Fibroblast of the aortic adventitia (primary cell): ENCODE results near the gene ZFYVE28. TPM values are rescaled to one million over a fixed set of nuclear protein-coding genes. Genes with fewer than 3 reads are reported as not detected.

Experiments
- DNase-seq: peaks from one replicate; pipeline ENCODE4 v3.0.0-alpha.2; 2010; ENCODE audit warnings: low read depth
- H3K4me3 ChIP-seq: 2 replicates; pipeline ENCODE4 v1.5.1; 2011; ENCODE audit warnings: low read depth, mild to moderate bottlenecking, control low read depth, low read length, moderate library complexity
- total RNA-seq: library from RNA; depleted of rRNA; stranded (reverse); fragments of >200 nt; gene quantifications from 2 replicates; pipeline ENCODE4 v1.2.3, GENCODE V29; 2012; ENCODE audit warnings: low replicate concordance
- TF ChIP-seq, protein P1 (sequence below): IDR thresholded peaks from 2 replicates; pipeline ENCODE4 v1.5.1; 2011; ENCODE audit warnings: mild to moderate bottlenecking, low read length, control low read depth, inconsistent platforms; ENCODE audit not compliant: insufficient read depth

ZFYVE28 gene
- total RNA-seq, 1 donor: 14.0 TPM

DNA sequence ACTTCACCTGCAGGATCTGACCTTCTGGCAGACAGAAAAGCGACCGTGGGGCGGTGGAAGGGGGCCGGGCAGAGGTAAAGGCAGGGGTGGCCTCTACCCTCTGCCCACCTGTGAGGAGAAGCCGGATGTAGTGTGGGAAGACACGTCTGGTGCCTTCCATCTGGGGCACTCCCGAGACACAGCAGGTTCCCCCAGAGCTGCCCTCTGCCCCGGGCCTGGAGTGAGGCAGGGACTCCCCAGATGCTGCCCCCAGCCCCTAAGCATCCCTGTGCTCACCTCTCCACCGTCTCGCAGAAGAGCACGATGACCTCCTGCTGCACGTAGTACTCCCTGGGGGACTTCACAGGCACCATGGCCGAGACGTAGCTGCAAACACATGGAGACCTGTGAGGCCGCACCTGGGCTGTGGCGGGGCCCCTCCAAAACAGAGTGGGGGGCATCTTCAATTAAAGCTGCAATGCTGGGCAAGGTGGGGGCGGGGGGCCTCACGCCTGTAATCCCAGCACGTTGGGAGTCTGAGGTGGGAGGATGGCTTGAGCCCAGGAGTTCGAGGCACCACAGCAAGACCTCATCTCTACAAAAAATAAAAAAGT is 81.2 kb downstream of the ZFYVE28 start:
- no peak overlapping the region for H3K4me3 ChIP-seq
- TF ChIP-seq, protein P1, sequence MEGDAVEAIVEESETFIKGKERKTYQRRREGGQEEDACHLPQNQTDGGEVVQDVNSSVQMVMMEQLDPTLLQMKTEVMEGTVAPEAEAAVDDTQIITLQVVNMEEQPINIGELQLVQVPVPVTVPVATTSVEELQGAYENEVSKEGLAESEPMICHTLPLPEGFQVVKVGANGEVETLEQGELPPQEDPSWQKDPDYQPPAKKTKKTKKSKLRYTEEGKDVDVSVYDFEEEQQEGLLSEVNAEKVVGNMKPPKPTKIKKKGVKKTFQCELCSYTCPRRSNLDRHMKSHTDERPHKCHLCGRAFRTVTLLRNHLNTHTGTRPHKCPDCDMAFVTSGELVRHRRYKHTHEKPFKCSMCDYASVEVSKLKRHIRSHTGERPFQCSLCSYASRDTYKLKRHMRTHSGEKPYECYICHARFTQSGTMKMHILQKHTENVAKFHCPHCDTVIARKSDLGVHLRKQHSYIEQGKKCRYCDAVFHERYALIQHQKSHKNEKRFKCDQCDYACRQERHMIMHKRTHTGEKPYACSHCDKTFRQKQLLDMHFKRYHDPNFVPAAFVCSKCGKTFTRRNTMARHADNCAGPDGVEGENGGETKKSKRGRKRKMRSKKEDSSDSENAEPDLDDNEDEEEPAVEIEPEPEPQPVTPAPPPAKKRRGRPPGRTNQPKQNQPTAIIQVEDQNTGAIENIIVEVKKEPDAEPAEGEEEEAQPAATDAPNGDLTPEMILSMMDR: no peak
- DNase-seq: no peak

DNA sequence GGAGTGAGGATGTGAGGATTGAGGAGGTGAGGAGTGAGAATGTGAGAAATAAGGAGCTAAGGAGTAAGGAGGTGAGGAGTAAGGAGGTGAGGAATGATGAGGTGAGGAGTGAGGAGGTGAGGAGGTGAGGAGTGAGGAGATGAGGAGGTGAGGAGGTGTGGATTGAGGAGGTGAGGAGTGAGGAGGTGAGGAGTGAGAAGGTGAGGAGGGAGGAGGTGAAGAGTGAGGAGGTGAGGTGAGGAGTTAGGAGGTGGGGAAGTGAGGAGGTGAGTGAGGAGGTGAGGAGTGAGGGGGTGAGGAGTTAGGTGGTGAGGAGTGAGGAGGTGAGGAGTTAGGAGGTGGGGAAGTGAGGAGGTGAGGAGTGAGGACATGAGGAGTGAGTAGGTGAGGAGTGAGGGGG is 81.8 kb downstream of the ZFYVE28 start:
- TF ChIP-seq, protein P1: no peak
- no peak for DNase-seq
- H3K4me3 ChIP-seq: no peak overlapping the region

DNA sequence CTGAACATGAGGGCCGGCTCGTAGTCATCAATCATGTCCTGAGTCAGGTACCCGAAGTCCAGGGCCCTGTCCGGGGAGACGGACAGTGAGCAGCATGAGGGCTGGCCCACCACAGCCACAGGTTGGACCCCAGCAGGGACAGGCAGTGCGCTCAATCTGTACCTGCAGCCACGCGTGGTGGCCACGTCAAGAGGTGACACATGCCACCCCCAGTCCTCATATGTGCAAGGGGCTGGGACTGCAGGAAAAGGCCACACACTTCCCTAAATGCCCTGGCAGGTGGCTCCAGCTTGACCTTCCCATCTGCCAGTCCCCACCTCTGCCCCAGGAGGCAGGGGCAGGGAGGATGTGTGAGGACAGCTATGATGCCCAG is 82.7 kb downstream of the ZFYVE28 start:
- DNase-seq: no peak
- TF ChIP-seq, protein P1: no peak
- no peak overlapping the region for H3K4me3 ChIP-seq

- no peak overlapping the region for H3K4me3 ChIP-seq
- no peak for DNase-seq
- TF ChIP-seq, protein P1: no peak
Measured at GRCh38 chr4:2334826-2335728, 83.4 kb downstream of the ZFYVE28 start.

DNA sequence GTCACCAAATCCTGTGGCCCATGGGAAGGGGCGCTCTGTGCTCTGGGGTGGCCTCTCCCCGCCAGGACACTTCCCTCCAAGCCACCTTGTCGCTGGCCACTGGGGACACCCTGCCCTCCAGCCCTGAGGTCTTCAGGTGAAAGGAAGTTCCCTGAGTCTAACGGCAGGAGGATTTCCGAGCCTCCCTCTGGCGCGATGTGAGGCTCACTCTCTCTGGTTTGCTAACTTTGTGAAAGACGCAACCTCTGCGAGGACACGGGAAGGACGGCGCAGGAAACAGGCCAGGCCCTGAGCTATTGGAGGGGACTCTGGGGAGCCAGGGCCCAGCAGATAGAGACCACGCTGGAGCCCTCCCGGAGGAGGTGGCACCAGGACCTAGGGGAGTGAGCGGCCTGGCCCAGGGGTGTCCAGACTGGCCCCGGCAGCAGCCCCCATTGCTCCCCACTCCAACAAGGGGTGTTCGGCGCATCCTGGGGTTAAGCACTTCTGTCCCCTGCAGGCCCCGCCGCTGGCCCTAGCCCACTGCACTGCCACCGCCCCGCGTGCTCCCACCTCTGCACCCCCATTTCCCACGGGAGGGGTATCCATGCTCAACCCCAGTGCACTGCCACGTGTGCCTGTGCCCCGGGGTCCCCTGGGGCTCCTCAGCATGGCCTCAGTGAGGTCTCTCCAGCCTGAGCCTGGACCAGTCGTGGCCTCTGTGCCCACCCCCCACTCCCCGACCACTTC is 84.4 kb downstream of the ZFYVE28 start:
- TF ChIP-seq, protein P1: no peak
- no peak overlapping the region for H3K4me3 ChIP-seq
- no peak for DNase-seq

DNA sequence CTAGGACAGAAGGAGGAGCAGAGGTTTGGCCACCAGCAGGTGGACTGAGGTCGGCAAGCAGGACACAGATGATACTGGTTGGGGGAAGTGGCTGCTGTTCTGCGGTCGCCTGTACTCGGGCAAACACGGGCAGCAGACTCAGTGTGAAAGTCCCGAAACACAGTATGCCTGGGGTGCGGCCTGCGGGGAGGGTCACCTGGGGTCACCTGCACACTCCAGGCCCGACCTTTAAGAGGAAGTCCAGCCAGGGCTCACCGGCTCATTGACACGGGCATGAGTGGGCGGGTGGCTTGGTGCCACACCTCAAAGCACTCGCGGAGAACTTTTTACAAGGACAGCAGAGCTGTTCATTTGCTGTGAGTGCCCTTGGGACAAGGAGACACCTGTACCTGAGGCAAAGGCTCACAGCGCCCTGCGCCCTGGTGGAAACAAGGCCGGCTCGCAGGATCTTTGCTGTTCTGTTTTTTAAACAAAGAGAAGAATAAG is 85.0 kb downstream of the ZFYVE28 start:
- DNase-seq: no peak
- no peak overlapping the region for H3K4me3 ChIP-seq
- TF ChIP-seq, protein P1: no peak
